ENCODE results near the gene FAM118A.
A peak's percentile ranks its signal among the peaks of the same experiment; 100 is the strongest.
"Not testable (repeated sequence)": the region's sequence is repeated elsewhere in the genome, so short reads cannot be mapped to it uniquely, and the experiment has no call there.

The FAM118A gene

DNA sequence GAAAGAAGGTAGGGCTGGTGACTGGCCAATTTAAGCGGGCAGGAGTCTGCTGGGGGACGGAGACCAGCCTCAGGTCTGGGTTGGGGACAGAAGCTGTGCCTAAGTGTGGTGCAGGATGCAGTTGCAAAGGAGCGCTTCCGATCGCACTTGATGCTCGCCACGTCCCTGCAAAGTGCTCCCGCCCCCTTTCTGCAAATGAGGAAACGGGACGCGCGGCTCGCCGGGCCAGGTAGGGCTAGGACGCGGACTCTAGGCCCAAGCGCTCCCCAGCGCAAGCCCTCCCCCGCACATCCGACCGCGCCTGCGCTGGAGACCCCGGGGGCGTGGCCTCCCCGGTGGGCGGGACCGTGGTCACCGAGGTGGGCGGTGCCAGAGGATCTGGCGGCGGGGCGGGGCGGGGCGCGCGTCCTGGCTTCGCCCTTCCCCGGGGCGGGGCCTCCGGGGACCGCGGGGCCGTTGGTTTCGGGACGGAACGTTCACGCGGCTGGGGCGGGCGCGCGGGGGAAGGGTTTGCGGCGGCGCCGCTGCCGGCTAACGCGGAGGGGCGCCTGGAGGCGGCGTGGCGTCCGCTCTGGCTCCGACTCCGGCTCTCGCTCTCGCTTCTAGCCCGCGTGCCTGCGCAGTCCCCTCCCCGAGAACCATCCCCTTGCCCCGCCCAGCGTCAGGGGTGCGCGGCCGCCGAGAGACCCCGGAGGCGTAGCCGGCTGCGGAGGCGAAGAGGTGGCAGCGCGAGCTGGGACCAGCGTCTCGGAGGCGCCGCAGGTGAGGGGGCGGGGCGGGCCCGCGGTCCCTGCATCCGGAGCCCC lies at the start of gene FAM118A:
TSS of gene FAM118A (plus strand) at position 513 of the 806 bp plus-strand sequence. CDS start 12,446 bp downstream, outside the sequence.
- H3K79me2 ChIP-seq: no peaks in the 10 kb centered on the region
- H3K4me1 ChIP-seq: no peaks in the 10 kb centered on the region
- peak within 1 kb of the TSS; percentile 91 for H3K4me2 ChIP-seq (ENCODE audit: low read length)
- H3K27me3 ChIP-seq (ENCODE audit: control insufficient read depth, insufficient read depth, low read length): no peaks in the 10 kb centered on the region
- TF ChIP-seq, protein P1, sequence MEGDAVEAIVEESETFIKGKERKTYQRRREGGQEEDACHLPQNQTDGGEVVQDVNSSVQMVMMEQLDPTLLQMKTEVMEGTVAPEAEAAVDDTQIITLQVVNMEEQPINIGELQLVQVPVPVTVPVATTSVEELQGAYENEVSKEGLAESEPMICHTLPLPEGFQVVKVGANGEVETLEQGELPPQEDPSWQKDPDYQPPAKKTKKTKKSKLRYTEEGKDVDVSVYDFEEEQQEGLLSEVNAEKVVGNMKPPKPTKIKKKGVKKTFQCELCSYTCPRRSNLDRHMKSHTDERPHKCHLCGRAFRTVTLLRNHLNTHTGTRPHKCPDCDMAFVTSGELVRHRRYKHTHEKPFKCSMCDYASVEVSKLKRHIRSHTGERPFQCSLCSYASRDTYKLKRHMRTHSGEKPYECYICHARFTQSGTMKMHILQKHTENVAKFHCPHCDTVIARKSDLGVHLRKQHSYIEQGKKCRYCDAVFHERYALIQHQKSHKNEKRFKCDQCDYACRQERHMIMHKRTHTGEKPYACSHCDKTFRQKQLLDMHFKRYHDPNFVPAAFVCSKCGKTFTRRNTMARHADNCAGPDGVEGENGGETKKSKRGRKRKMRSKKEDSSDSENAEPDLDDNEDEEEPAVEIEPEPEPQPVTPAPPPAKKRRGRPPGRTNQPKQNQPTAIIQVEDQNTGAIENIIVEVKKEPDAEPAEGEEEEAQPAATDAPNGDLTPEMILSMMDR (IDR thresholded peaks at IDR 0.05): peak; percentile 4
- no peak within 1 kb of the TSS for H3K9ac ChIP-seq
- H3K4me3 ChIP-seq (ENCODE audit: low read depth, low read length): peak within 1 kb of the TSS; percentile 76
- H2AFZ ChIP-seq: peak within 1 kb of the TSS; percentile 96
- H3K9me3 ChIP-seq (ENCODE audit: control insufficient read depth, low read length): no peaks in the 10 kb centered on the region
- peak within 1 kb of the TSS; percentile 49 for H3K27ac ChIP-seq
- H3K36me3 ChIP-seq (ENCODE audit: control insufficient read depth, insufficient read depth, low read length): no peaks in the 10 kb centered on the region

DNA sequence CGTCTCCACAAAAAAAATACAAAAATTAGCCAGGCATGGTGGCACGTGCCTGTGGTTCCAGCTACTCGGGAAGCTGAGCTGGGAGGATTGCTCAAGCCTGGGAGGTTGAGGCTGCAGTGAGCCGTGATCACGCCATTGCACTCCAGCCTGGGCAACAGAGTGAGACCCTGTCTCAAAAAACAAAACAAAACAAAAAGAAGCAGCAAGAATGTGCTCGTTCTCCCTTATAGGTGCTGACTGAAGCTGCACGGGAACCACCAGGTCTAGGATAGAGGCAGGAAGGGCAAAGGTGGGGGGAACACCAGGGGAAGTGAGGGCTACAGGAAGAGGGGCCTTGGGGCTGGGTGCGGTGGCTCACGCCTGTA lies 49.4 kb upstream of the FAM118A start:
- not testable (repeated sequence) for H3K27ac ChIP-seq; H2AFZ ChIP-seq; H3K27me3 ChIP-seq (ENCODE audit: control insufficient read depth, insufficient read depth, low read length)

DNA sequence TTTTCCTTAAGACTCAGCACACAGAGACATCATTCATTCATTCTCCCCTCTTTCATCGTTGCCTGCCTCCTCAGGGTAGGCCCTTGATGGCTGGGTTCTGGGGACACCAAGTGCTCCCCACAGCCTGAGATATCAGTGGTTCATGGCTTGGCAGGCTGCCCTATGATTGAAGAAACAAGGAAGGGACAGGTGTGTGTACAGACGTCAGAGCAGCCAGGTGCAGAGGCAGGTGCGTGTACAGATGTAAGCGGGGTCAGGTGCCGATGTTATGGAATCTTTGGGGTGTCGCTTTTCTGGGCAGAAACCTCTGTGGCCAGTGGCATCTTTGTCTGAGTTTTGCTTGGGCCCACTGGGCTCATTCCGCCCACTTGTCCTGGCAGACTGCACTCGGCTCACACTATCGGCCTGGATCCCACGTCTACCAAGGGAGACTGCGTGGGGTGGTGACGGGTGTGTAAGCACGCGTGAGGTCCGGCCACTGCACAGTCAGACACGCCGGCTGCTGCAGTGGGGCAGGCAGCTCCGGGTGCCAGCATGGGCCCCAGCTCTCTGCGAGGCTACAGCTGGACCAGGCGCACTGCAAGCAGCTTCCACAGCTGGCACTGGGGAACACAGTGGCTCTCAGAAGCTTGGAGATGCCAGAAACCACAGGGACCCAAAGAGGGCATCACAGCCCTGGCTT lies 48.2 kb upstream of the FAM118A start:
- no peak overlapping the region for H2AFZ ChIP-seq
- H3K4me2 ChIP-seq (ENCODE audit: low read length): no peak overlapping the region
- no peaks in the 10 kb centered on the region for H3K36me3 ChIP-seq (ENCODE audit: control insufficient read depth, insufficient read depth, low read length)
- TF ChIP-seq, protein P1 (IDR thresholded peaks at IDR 0.05): no peak
- no peak overlapping the region for H3K9ac ChIP-seq
- no peaks in the 10 kb centered on the region for H3K79me2 ChIP-seq
- no peaks in the 10 kb centered on the region for H3K9me3 ChIP-seq (ENCODE audit: control insufficient read depth, low read length)
- no peak overlapping the region for H3K27ac ChIP-seq
- H3K4me1 ChIP-seq: peaks cover 9% of the 10 kb centered on the region
- no peaks in the 10 kb centered on the region for H3K27me3 ChIP-seq (ENCODE audit: control insufficient read depth, insufficient read depth, low read length)
- no peak overlapping the region for H3K4me3 ChIP-seq (ENCODE audit: low read depth, low read length)

More for the DNA sequence above, 49.4 kb upstream of the FAM118A start:
- not testable (repeated sequence) for H3K4me3 ChIP-seq (ENCODE audit: low read depth, low read length); H3K9me3 ChIP-seq (ENCODE audit: control insufficient read depth, low read length); H3K9ac ChIP-seq; H3K4me2 ChIP-seq (ENCODE audit: low read length); H3K79me2 ChIP-seq; H3K4me1 ChIP-seq; H3K36me3 ChIP-seq (ENCODE audit: control insufficient read depth, insufficient read depth, low read length)

DNA sequence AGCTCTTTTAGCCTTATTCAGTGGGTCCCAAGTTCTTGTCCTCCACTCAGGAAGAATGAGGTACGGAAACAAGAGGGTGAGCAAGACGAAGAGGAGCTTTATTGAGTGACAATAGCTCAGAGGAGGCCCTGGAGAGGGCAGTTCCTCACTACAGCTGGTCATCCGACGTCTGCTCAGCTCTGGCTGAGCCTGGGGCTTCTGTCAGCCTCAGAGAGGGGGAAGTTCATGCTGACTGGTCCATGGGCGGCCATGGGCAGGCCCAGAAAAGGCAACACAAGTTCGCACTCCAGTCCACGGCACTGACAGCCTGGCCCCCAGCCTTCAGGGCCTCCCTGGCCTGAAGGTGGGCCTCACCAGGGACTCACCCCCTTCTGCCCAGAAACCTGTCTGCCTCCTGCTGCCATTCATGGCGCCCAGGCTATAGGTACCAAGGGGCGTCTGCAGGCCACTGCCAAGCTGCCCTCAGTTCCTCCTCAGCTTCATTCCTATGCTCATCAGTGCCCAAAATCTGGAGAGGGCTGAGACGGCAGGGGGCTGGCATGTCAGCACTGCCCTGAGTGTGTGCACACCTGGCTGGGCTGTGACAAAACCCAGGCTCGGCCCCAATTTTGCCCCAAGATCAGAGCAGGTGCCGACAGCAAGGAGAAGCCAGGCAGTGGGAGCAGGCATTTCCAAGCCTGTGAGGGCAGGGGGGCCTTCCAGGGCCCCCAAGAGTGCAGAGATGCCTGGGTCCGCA lies 47.4 kb upstream of the FAM118A start:
- Histone ChIP-seq H3K27me3 (ENCODE audit: control insufficient read depth, insufficient read depth, low read length) (no peaks in the 10 kb centered on the region), H3K9me3 (ENCODE audit: control insufficient read depth, low read length) (no peaks in the 10 kb centered on the region), H3K9ac (no peak overlapping the region), H3K27ac (no peak overlapping the region), H3K4me1 (peaks cover 9% of the 10 kb centered on the region), H3K79me2 (no peaks in the 10 kb centered on the region), H3K4me2 (ENCODE audit: low read length) (no peak overlapping the region), H3K4me3 (ENCODE audit: low read depth, low read length) (no peak overlapping the region), H3K36me3 (ENCODE audit: control insufficient read depth, insufficient read depth, low read length) (no peaks in the 10 kb centered on the region), H2AFZ (no peak overlapping the region)
- TF ChIP-seq, protein P1 (IDR thresholded peaks at IDR 0.05): no peak

DNA sequence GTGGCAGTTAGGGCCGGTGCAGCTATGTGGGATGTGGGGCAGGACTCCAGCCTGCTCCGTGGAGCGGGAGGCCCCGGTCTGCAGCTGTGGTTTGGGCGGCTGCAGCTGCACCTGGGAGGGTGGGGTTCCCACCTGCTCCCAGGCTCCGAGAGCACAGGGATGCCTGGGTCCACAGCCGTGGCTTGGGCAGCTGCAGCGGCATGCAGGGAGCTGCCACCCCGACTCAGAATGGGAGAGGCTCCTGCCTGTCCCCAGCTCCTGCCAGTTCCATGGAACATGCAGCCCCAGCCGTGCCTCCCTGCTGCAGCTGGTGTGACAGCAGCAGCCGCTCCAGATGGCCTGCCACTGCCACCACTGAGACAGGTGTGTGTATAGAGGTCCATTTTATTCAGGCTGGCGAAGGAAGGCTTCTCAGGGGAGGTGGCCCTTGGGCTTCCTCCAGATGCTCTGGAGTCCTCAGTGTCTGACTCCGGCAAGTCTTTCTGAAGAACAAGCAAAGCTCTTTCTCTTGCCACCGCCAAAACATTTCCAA lies 46.7 kb upstream of the FAM118A start:
- no peaks in the 10 kb centered on the region for H3K79me2 ChIP-seq
- H3K27me3 ChIP-seq (ENCODE audit: control insufficient read depth, insufficient read depth, low read length): no peaks in the 10 kb centered on the region
- H3K36me3 ChIP-seq (ENCODE audit: control insufficient read depth, insufficient read depth, low read length): no peaks in the 10 kb centered on the region
- H3K4me2 ChIP-seq (ENCODE audit: low read length): peak overlapping the region; percentile 28
- peak overlapping the region; percentile 74 for H3K27ac ChIP-seq
- peak overlapping the region; percentile 77 for H2AFZ ChIP-seq
- TF ChIP-seq, protein P1 (IDR thresholded peaks at IDR 0.05): no peak
- no peak overlapping the region for H3K4me3 ChIP-seq (ENCODE audit: low read depth, low read length)
- H3K9ac ChIP-seq: no peak overlapping the region
- H3K4me1 ChIP-seq: peaks cover 9% of the 10 kb centered on the region
- no peaks in the 10 kb centered on the region for H3K9me3 ChIP-seq (ENCODE audit: control insufficient read depth, low read length)

Measured in parathyroid adenoma (tissue), 2 donors.